ENCODE measurements around the gene DUS3L. TPM values are rescaled to one million over a fixed set of nuclear protein-coding genes. Genes with fewer than 3 reads are reported as not detected.

DUS3L gene
- total RNA-seq, 1 experiment from 2014 or later: 77.6 TPM

DNA sequence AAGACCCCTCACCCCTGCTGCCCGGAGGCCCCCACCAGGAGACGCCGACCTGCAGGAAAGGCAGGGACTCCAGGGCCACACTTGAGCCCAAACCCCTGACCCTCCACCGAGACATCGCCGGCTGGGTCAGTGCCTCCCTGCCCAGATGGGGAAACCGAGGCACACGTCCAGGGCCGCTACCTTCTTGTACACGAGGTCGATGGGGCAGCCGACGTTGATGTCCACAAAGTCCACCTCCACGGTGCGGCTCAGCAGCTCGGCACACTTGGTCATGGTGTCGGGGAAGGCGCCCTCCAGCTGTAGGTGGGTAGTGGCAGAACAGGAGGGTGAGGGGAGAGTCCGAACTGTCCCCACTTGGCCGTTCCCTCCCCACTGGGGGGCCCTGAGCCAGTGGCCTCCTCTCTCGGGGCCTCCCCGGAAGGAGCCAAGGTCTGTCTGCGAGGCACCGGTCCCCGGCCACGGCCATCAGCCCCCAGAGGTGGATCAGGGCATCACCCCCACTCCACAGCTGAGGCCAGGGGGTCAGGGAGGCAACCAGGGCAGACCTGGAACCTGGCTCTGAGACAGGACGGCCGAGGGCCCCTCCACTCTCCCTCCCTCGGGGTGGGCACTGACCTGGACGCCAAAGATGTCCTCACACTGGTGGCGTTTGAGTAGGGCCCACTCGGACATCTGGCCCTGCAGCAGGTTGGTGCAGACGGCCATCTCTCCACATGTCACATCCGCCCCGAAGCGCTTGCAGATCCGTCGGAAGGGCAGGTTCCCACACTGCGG, 3.4 kb downstream of the DUS3L start:
- no peaks in the 10 kb centered on the region for H3K9me3 Mint-ChIP-seq (ENCODE audit: unreplicated experiment)
- no peak for DNase-seq (ENCODE audit: unreplicated experiment)
- H3K27me3 Mint-ChIP-seq (ENCODE audit: insufficient read depth, unreplicated experiment): no peaks in the 10 kb centered on the region
- ChIA-PET CTCF (no interaction called here), POLR2A (interaction anchor here (0.6 kb wide), 1 partner anchor 574 kb away, joined by 3 read pairs; no protein-coding TSS in a partner anchor)
- no peak overlapping the region for H3K27ac Mint-ChIP-seq (ENCODE audit: low read depth, unreplicated experiment)
- TF ChIP-seq, protein P1, sequence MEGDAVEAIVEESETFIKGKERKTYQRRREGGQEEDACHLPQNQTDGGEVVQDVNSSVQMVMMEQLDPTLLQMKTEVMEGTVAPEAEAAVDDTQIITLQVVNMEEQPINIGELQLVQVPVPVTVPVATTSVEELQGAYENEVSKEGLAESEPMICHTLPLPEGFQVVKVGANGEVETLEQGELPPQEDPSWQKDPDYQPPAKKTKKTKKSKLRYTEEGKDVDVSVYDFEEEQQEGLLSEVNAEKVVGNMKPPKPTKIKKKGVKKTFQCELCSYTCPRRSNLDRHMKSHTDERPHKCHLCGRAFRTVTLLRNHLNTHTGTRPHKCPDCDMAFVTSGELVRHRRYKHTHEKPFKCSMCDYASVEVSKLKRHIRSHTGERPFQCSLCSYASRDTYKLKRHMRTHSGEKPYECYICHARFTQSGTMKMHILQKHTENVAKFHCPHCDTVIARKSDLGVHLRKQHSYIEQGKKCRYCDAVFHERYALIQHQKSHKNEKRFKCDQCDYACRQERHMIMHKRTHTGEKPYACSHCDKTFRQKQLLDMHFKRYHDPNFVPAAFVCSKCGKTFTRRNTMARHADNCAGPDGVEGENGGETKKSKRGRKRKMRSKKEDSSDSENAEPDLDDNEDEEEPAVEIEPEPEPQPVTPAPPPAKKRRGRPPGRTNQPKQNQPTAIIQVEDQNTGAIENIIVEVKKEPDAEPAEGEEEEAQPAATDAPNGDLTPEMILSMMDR (IDR thresholded peaks at IDR 0.05; ENCODE audit: unreplicated experiment): no peak
- H3K4me3 Mint-ChIP-seq (ENCODE audit: unreplicated experiment): no peak overlapping the region
- peaks cover 57% of the 10 kb centered on the region for H3K36me3 Mint-ChIP-seq (ENCODE audit: insufficient read depth, unreplicated experiment)
- BruUV-seq (replicated peaks): no TSS peak
- intact Hi-C loops (cut with micrococcal nuclease): no loop called here
- H3K4me1 Mint-ChIP-seq (ENCODE audit: insufficient read depth, unreplicated experiment): peaks cover 10% of the 10 kb centered on the region

DNA sequence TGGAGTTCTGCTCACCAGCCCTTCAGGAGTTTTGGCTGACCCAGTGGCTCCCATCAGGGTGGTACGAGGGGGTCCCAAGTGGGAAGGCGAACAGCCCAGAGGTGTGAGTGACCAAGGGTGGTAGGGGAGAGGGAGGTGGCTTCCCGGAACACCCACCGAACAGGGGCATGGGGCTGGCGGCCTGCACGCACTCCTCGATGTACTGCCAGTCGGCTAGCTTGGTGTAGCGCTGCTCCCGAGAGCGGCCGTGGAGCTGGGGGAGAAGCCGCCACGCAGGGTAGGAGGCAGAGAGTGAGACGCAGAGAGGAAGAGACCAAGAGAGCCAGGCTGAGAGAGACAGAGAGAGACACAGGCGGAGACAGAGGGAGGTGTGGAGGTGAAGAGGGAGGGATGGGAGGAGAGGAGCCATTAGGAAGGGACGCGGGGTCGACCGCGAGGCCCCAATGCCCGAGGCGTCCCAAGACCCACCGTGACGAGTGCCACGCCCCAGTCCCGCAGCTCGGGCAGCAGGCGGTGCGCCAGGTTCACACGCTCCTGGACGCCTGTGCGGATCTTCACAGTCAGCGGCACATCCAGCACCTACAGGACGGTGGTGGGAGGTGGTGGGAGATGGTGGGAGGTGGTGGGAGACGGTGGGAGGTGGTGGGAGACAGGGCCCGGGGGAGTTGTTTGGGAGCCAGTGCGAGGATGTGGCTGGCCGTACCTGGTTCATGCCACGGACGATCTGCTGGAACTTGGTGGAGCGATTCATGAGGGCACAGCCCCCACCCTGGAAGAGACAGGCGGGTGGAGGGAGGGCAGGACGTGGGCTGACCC, 4.2 kb downstream of the DUS3L start:
- Mint-ChIP-seq H3K9me3 (ENCODE audit: unreplicated experiment) (no peaks in the 10 kb centered on the region), H3K4me1 (ENCODE audit: insufficient read depth, unreplicated experiment) (peaks cover 10% of the 10 kb centered on the region), H3K36me3 (ENCODE audit: insufficient read depth, unreplicated experiment) (peaks cover 57% of the 10 kb centered on the region), H3K27me3 (ENCODE audit: insufficient read depth, unreplicated experiment) (no peaks in the 10 kb centered on the region), H3K27ac (ENCODE audit: low read depth, unreplicated experiment) (no peak overlapping the region), H3K4me3 (ENCODE audit: unreplicated experiment) (no peak overlapping the region)
- intact Hi-C loops (cut with micrococcal nuclease): no loop called here
- TF ChIP-seq, protein P1 (IDR thresholded peaks at IDR 0.05; ENCODE audit: unreplicated experiment): no peak
- DNase-seq (ENCODE audit: unreplicated experiment): no peak
- ChIA-PET CTCF (no interaction called here), POLR2A (no interaction called here)
- BruUV-seq (replicated peaks): no TSS peak

DNA sequence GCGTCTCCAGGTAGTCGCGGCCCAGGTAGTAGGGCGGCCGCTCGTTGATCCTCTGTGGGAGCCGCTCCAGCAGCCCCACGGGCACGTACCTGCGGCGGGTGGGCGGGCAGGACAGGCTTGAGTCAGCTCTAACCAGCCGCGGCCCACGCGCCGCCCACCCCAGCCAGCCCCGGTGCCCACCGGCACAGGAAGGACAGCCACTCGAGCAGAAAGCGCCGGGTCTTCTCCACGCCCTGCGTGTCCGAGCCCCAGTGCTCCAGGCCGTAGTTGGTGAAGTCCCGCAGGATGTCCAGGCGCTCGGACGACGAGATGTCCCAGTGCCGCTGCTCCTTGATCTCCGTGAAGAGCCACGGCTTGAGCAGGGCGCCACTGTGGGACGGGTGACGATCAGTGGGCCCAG, 5.5 kb downstream of the DUS3L start:
- CTCF ChIA-PET: no interaction called here
- POLR2A ChIA-PET: no interaction called here
- intact Hi-C loops (cut with micrococcal nuclease): no loop called here
- Mint-ChIP-seq H3K36me3 (ENCODE audit: insufficient read depth, unreplicated experiment) (peaks cover 58% of the 10 kb centered on the region), H3K27ac (ENCODE audit: low read depth, unreplicated experiment) (no peak overlapping the region), H3K9me3 (ENCODE audit: unreplicated experiment) (no peaks in the 10 kb centered on the region), H3K4me1 (ENCODE audit: insufficient read depth, unreplicated experiment) (peaks cover 10% of the 10 kb centered on the region), H3K27me3 (ENCODE audit: insufficient read depth, unreplicated experiment) (no peaks in the 10 kb centered on the region), H3K4me3 (ENCODE audit: unreplicated experiment) (no peak overlapping the region)
- BruUV-seq (replicated peaks): no TSS peak
- no peak for DNase-seq (ENCODE audit: unreplicated experiment)
- TF ChIP-seq, protein P1 (IDR thresholded peaks at IDR 0.05; ENCODE audit: unreplicated experiment): no peak

DNA sequence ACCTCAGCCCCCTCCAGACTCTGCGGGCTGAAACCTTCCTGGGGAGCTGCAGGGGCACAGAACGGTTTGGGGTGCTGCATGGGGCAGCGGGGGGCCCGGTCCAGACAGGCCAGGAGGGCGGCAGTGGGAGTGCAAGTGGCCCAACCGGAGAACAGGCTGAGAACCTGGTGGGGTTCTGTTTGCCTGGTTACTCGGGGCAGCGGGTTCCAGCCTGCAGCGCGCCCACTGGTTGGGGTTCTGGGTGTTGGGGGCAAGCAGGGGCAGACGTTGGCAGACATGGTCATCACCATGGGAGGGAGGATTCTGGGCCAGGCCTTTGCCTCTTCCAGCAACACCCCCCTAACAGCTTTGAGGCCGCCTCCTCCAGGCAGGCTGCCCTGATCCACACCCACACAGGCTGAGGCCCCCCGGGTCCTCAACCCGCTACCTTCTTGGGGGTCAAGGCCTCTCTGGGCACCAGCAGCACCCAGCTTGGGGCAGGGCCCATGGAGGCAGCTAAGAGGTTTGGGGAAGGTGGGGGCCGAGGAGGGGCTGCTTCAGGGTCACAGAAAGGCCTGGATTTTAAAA, 6.3 kb downstream of the DUS3L start, which contains the start of gene PRR22:
Gene PRR22, minus strand, starts transcription at position 166 of the 567 bp plus-strand sequence. Its CDS starts 86 bp downstream, at position 80.
- no peak for DNase-seq (ENCODE audit: unreplicated experiment)
- Mint-ChIP-seq H3K36me3 (ENCODE audit: insufficient read depth, unreplicated experiment) (peaks cover 51% of the 10 kb centered on the region), H3K27me3 (ENCODE audit: insufficient read depth, unreplicated experiment) (no peaks in the 10 kb centered on the region), H3K27ac (ENCODE audit: low read depth, unreplicated experiment) (no peak within 1 kb of the TSS), H3K9me3 (ENCODE audit: unreplicated experiment) (no peaks in the 10 kb centered on the region), H3K4me3 (ENCODE audit: unreplicated experiment) (no peak within 1 kb of the TSS), H3K4me1 (ENCODE audit: insufficient read depth, unreplicated experiment) (peaks cover 4% of the 10 kb centered on the region)
- BruUV-seq (replicated peaks): no TSS peak
- CTCF ChIA-PET: no interaction called here
- POLR2A ChIA-PET: interaction anchor here (0.6 kb wide), 1 partner anchor 38 kb away, joined by 3 read pairs; no protein-coding TSS in a partner anchor
- TF ChIP-seq, protein P1 (IDR thresholded peaks at IDR 0.05; ENCODE audit: unreplicated experiment): no peak
- intact Hi-C loops (cut with micrococcal nuclease): no loop called here
